NCI-H2081 (cell line): ENCODE measurements around the gene CYSLTR2.
"Not testable (repeated sequence)": the region's sequence is repeated elsewhere in the genome, so short reads cannot be mapped to it uniquely, and the experiment has no call there.

Experiments used
- DNase-seq, 2 experiments: peaks; one replicate each; lab custom pipeline; 2025; lab: John Stamatoyannopoulos, UW

The CYSLTR2 gene

DNA sequence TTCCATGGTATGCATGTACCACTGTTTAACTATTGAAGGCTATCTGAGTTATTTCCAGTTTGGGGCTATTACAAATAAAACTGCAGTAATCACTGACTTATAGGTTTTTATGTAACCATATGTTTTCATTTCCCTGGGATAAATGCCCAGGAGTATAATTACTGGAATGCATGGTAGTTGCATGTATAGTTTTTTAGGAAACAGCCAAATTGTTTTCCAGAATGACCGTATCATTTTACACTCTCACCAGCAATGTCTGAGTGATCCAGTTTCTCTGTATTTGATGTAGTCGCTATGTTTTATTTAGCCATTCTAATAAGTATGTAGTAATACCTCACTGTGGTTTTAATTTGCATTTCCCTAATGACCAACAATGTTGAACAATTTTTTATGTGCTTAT is 42.0 kb downstream of the CYSLTR2 start:
- DNase-seq: no peak

GRCh38 chr13:48696676-48697075 is 42.9 kb downstream of the CYSLTR2 start:
- DNase-seq: not testable (repeated sequence)

DNA sequence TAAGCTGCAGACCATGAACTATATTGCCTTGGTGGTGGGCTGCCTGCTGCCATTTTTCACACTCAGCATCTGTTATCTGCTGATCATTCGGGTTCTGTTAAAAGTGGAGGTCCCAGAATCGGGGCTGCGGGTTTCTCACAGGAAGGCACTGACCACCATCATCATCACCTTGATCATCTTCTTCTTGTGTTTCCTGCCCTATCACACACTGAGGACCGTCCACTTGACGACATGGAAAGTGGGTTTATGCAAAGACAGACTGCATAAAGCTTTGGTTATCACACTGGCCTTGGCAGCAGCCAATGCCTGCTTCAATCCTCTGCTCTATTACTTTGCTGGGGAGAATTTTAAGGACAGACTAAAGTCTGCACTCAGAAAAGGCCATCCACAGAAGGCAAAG is 53.7 kb downstream of the CYSLTR2 start:
- DNase-seq: no peak

- no peak for DNase-seq
Observed at GRCh38 chr13:48708764-48709163, 55.0 kb downstream of the CYSLTR2 start.

GRCh38 chr13:48709213-48709612 is 55.5 kb downstream of the CYSLTR2 start:
- DNase-seq: no peak

GRCh38 chr13:48710160-48710559 is 56.4 kb downstream of the CYSLTR2 start:
- DNase-seq: no peak

DNA sequence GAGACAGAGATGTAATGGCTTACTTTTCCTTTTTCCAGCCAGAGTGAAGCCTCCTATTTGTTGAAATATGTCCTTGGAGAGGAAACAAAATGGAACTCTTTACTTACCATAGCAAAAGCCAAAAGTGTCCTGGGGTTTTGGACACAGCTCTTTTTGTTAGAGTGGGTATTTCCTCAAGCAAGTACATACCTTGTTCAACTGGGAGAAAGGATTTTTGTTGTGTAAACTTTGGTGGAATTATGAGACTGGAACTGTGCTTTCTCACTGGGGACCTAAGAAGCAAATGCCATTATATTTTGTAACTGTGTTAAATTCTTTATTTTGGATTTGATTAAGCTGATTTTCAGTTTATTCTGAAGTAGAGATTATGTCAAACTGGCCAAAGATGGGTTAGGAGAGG is 58.4 kb downstream of the CYSLTR2 start:
- no peak for DNase-seq

DNA sequence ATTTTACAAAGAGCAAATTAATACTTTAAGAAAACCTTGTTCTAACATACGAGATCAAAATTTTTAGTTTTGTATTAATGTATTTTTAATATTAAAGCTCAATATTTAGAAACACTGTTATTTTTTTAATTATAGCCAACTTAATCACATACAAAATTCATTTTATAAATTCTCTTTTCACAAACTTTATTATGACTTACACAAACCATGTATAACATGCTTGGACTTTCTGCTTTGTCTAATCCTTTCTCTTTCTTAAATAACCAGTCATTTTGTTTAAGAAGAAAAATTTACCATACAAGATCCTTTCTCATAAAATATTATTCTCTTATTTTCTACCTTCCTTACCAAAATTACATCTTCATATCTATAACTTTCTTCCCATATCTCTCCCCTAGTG is 62.2 kb downstream of the CYSLTR2 start:
- DNase-seq: no peak

- DNase-seq: no peak
Observed at GRCh38 chr13:48720621-48721020, 66.9 kb downstream of the CYSLTR2 start.

GRCh38 chr13:48723168-48723567 is 69.4 kb downstream of the CYSLTR2 start:
- no peak for DNase-seq

DNA sequence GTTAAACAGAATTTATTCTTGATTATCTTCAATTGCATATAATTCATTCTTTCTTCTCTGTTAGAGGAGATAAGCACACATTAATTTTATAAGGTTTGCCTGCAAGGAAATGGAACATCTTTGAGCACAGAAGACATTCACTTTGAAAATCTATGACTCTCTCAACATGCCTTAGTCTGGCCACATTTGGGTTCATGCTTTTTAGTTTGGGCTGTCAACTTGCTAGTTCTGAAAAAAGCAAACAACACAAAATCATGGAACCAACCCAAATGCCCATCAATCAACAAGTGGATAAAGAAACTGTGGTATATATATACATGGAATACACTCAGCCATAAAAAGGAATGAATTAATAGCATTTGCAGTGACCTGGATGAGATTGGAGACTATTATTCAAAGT is 71.5 kb downstream of the CYSLTR2 start:
- DNase-seq: no peak

GRCh38 chr13:48726711-48727110 is 73.0 kb downstream of the CYSLTR2 start:
- no peak for DNase-seq

- no peak for DNase-seq
Observed at GRCh38 chr13:48727241-48728011, 73.7 kb downstream of the CYSLTR2 start.

DNA sequence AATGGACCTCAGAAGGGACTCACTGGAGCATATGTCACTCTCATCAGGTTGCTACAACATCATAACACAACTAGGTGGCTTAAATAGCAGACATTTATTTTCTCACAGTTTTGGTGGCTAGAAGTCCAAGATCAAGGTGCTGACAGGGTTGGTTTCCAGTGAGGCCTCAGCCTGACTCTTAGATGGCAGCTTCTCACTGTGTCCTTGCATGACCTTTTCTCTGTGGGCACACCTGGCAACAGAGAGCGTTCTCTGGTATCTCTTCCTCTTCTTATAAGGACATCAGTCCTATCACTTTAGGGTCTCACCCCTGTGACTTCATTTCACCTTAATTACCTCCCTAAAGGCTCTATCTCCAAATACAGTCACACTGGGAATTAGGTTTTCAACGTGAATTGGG is 74.5 kb downstream of the CYSLTR2 start:
- no peak for DNase-seq

GRCh38 chr13:48728876-48729275 is 75.1 kb downstream of the CYSLTR2 start:
- DNase-seq: no peak

- DNase-seq: no peak
Observed at GRCh38 chr13:48729856-48730255, 76.1 kb downstream of the CYSLTR2 start.

GRCh38 chr13:48731001-48731658 is 77.4 kb downstream of the CYSLTR2 start:
- peak in 1 of 2 experiments; percentile 15 for DNase-seq

GRCh38 chr13:48731957-48732569 is 78.3 kb downstream of the CYSLTR2 start:
- peak; percentile 4 to 28 for DNase-seq

DNA sequence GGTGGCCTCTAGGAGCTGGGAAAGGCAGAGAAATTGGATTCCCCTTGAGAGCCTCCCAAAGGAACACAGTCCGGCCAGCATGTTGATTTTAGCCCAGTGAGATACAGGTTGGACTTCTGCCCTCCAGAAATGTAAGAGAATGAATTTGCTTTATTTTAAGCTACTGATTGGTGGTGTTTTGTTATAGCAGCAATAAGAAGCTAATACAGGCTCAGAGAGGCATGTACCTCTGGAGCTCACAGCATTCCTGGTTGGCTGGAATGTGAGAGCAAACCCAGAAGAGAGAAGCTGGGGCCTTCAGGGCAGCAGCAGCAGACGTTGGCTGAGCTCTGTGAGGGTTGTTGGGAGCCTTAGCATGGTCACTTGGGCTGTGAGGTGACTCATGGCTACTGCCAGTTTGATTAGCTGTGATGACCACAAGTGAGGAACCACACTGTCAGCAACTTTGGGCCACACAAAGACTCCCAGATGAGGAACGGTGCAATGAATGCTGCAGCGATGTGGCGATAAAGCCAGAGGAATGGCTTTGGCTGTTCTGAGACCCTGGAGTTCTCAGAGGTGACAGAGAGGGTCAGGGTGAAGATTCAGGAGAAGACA is 80.1 kb downstream of the CYSLTR2 start:
- no peak for DNase-seq

GRCh38 chr13:48735571-48735970 is 81.8 kb downstream of the CYSLTR2 start:
- no peak for DNase-seq

DNA sequence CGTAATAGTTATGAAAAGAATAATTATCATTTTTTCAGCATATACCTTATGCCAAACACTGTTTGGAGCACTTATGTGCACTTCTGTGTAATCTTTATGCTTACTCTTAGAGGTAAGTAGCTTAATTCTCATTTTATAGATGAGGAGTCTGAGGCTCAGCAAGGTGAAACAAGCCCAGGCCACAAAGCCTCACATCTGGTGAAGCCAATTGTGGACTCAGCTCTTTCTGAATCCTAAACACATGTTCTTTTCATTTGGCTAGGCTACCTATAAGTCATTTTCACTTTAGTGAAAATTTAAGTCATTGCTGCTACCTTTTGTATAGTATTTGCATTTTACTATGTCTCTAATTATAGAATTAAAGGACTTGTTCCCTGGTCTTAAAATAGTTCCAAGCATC is 84.0 kb downstream of the CYSLTR2 start:
- DNase-seq: no peak

DNA sequence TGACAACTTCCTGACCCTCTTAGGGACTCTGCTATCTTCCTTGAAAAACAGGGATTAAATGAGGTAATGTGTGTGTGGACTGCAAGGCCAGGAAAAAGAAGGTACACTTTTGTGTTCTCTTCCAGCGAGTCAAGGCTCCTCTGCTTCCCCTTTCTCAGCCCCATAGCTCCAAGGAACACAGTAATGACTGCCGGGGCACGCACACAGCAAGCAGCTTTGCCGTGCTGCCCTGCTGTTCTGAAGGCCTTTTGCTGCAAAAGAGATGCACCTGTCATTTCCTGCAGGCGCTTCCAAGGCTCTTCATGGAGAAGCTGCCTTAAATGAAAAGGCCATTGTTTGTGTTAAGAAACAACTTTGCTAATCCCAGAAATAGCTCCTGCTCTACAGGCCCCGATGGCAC is 84.6 kb downstream of the CYSLTR2 start:
- no peak for DNase-seq
